Muscle of back (tissue), 11 donors: ENCODE data around the gene GLI3. TPM values are rescaled to one million over a fixed set of nuclear protein-coding genes. Genes with fewer than 3 reads are reported as not detected.

Experiments
- DNase-seq, 3 donors: peaks; one replicate each; pipeline versions ENCODE4 v3.0.0 to v3.0.0-alpha.2; 2013
- polyA plus RNA-seq, 10 donors: library from polyadenylated mRNA; unstranded; fragments of 120-200 nt; gene quantifications; one replicate each; pipeline ENCODE4 v1.2.1, GENCODE V29; 2013; ENCODE audit not compliant: insufficient read length in 10 of 10

GLI3 gene
- polyA plus RNA-seq, 10 donors, result 12.5 to 31.8 (median 15.0) TPM

- DNase-seq, result no peak
Observed at GRCh38 chr7:42181566-42181965, 55.4 kb downstream of the GLI3 start.

GRCh38 chr7:42180806-42181205 is 56.2 kb downstream of the GLI3 start:
- no peak for DNase-seq

- no peak for DNase-seq
Observed at GRCh38 chr7:42176724-42177101, 60.3 kb downstream of the GLI3 start.

- no peak for DNase-seq
Observed at GRCh38 chr7:42175834-42176723, 60.9 kb downstream of the GLI3 start.

GRCh38 chr7:42174391-42174912 is 62.6 kb downstream of the GLI3 start:
- no peak for DNase-seq

GRCh38 chr7:42170724-42171123 is 66.3 kb downstream of the GLI3 start:
- DNase-seq, result no peak

GRCh38 chr7:42168512-42168911 is 68.5 kb downstream of the GLI3 start:
- DNase-seq, result no peak

GRCh38 chr7:42167631-42168236 is 69.3 kb downstream of the GLI3 start:
- DNase-seq, result no peak

GRCh38 chr7:42167206-42167605 is 69.8 kb downstream of the GLI3 start:
- DNase-seq, result no peak

- DNase-seq, result no peak
Observed at GRCh38 chr7:42164881-42165428, 72.1 kb downstream of the GLI3 start.

- DNase-seq, result no peak
Observed at GRCh38 chr7:42162560-42163325, 74.3 kb downstream of the GLI3 start.

GRCh38 chr7:42161719-42162118 is 75.3 kb downstream of the GLI3 start:
- DNase-seq, result no peak

GRCh38 chr7:42161110-42161509 is 75.9 kb downstream of the GLI3 start:
- DNase-seq, result peak in 1 of 3 donors; percentile 64

GRCh38 chr7:42159130-42159529 is 77.9 kb downstream of the GLI3 start:
- DNase-seq, result peak; percentile 59 to 89 (median 69)

GRCh38 chr7:42156967-42157721 is 79.9 kb downstream of the GLI3 start:
- DNase-seq, result no peak

- no peak for DNase-seq
Observed at GRCh38 chr7:42156291-42156865, 80.6 kb downstream of the GLI3 start.

- DNase-seq, result no peak
Observed at GRCh38 chr7:42155584-42156290, 81.3 kb downstream of the GLI3 start.

GRCh38 chr7:42154173-42154572 is 82.8 kb downstream of the GLI3 start:
- DNase-seq, result peak in 1 of 3 donors; percentile 67

- peak in 1 of 3 donors; percentile 69 for DNase-seq
Observed at GRCh38 chr7:42152329-42153205, 84.4 kb downstream of the GLI3 start.
